GM12878 (cell line): ENCODE data around the gene APOBEC3B.

ENCODE experiments used
- CREM ChIP-seq: IDR thresholded peaks from 2 replicates; pipeline ENCODE4 v1.6.1; 2014; ENCODE audit warnings: antibody characterized with exemption, low read depth
- CTCF ChIP-seq, 3 experiments: IDR thresholded peaks in 2 of 3; conservative IDR thresholded peaks in 1 of 3; 2 replicates each; pipeline ENCODE4 v1.5.1; 2011; ENCODE audit warnings: low read depth in 3 of 3, low read length in 3 of 3, mild to moderate bottlenecking in 3 of 3, control low read depth in 2 of 3, moderate library complexity in 2 of 3, inconsistent platforms in 1 of 3, mixed read lengths in 1 of 3; ENCODE audit not compliant: control insufficient read depth in 2 of 3, insufficient read depth in 1 of 3; ENCODE audit errors: extremely low read depth in 1 of 3
- JUND ChIP-seq: IDR thresholded peaks from 2 replicates; pipeline ENCODE4 v1.6.1; 2012; ENCODE audit warnings: low read depth, mild to moderate bottlenecking, low read length, improper control_type of control experiment, moderate library complexity
- MAX ChIP-seq: IDR thresholded peaks from 2 replicates; pipeline ENCODE4 v1.6.1; 2012; ENCODE audit warnings: low read depth, low read length, improper control_type of control experiment
- MEF2A ChIP-seq: IDR thresholded peaks from 2 replicates; pipeline ENCODE4 v1.6.1; 2011; ENCODE audit warnings: low read depth, mild to moderate bottlenecking, low read length, moderate library complexity; ENCODE audit not compliant: insufficient read depth
- NFYB ChIP-seq: IDR thresholded peaks from 2 replicates; pipeline ENCODE4 v1.6.1; 2011; ENCODE audit warnings: low read depth, mild to moderate bottlenecking, low read length, improper control_type of control experiment, moderate library complexity; ENCODE audit not compliant: insufficient read depth
- NRF1 ChIP-seq: conservative IDR thresholded peaks from 2 replicates; pipeline ENCODE4 v1.6.1; 2011; ENCODE audit warnings: mild to moderate bottlenecking, low read depth, low read length, improper control_type of control experiment
- POLR2A ChIP-seq: IDR thresholded peaks from 2 replicates; pipeline ENCODE4 v1.6.1; 2011; ENCODE audit warnings: low read depth, mild to moderate bottlenecking, low read length
- RAD51 ChIP-seq: fragments of 450-650 bp; IDR thresholded peaks from 2 replicates; pipeline ENCODE4 v1.6.1; 2016; ENCODE audit warnings: moderate library complexity, mild to moderate bottlenecking, inconsistent platforms
- SKIL ChIP-seq: fragments of 450-650 bp; IDR thresholded peaks from 2 replicates; pipeline ENCODE4 v1.6.1; 2017; ENCODE audit warnings: mild to moderate bottlenecking, low read depth, inconsistent platforms; ENCODE audit not compliant: poor library complexity, severe bottlenecking
- SMARCA5 ChIP-seq: fragments of 450-650 bp; IDR thresholded peaks from 2 replicates; pipeline ENCODE4 v1.6.1; 2017; ENCODE audit warnings: mild to moderate bottlenecking
- TAF1 ChIP-seq: IDR thresholded peaks from 2 replicates; pipeline ENCODE4 v1.6.1; 2011; ENCODE audit warnings: mild to moderate bottlenecking, low read depth, low read length, borderline replicate concordance
- USF1 ChIP-seq: IDR thresholded peaks from 2 replicates; pipeline ENCODE4 v1.6.1; 2011; ENCODE audit warnings: borderline replicate concordance, low read depth, mild to moderate bottlenecking, moderate library complexity, mixed read lengths, low read length; ENCODE audit not compliant: insufficient read depth; ENCODE audit errors: extremely low read length

- no peak for TF ChIP-seq TAF1
- no peak for TF ChIP-seq NFYB
- no peak for TF ChIP-seq SMARCA5
- TF ChIP-seq SKIL, result no peak
- no peak for TF ChIP-seq CTCF (IDR thresholded peaks at IDR 0.05 in 2 of 3, conservative IDR thresholded peaks at IDR 0.05 in 1 of 3; ENCODE audit: control insufficient read depth in 2 of 3, extremely low read depth in 1 of 3, insufficient read depth in 1 of 3, low read depth in 3 of 3, low read length in 3 of 3)
- no peak for TF ChIP-seq NRF1
- no peak for TF ChIP-seq MEF2A
- TF ChIP-seq MAX, result no peak
- no peak for TF ChIP-seq USF1
- no peak for TF ChIP-seq JUND
- TF ChIP-seq RAD51, result no peak
- TF ChIP-seq POLR2A, result no peak
- no peak for TF ChIP-seq CREM
Observed at GRCh38 chr22:39012533-39013511, 30.7 kb downstream of the APOBEC3B start.
